K562 (cell line): ENCODE measurements around the gene RASGEF1C. TPM values are rescaled to one million over a fixed set of nuclear protein-coding genes. Genes with fewer than 3 reads are reported as not detected.

Source experiments
- ATAC-seq: fragments of 200-7000 bp; cut with Tn5 transposase; 3 replicates; pipeline ENCODE4 v1.9.1; 2020; ENCODE audit warnings: moderate library complexity
- BruUV-seq: library from RNA; stranded (reverse); fragments of 400-500 nt; replicated peaks from 2 replicates; lab custom pipeline; 2021; lab: Mats Ljungman, UMichigan
- CTCF ChIA-PET: fragments of 300-600 bp; formaldehyde crosslinking; extraction: SDS; loops from one replicate; lab custom pipeline; 2021; ENCODE audit warnings: low intra/inter-chr PET ratio; lab: Yijun Ruan, JAX
- POLR2A ChIA-PET: fragments of 300-600, 350-650 bp; sonication (Branson Sonifier 250); formaldehyde crosslinking; extraction: SDS; loops from one replicate; lab custom pipeline; 2021; ENCODE audit warnings: antibody characterized with exemption, inconsistent platforms; lab: Yijun Ruan, JAX
- DNase-seq, 4 experiments: peaks; one replicate each; pipeline versions ENCODE4 v3.0.0 to v3.0.0-alpha.2; 2011 to 2018; ENCODE audit warnings: low spot score in 3 of 4, mixed read lengths in 3 of 4; ENCODE audit errors: extremely low read depth in 1 of 4
- FAIRE-seq: peaks from 2 replicates; lab custom pipeline; 2011; peaks lifted over from hg19 to GRCh38; lab: Jason Lieb, UNC
- H2AFZ ChIP-seq: 2 replicates; pipeline ENCODE4 v1.6.0; 2011; ENCODE audit warnings: low read depth, low read length, control low read depth, inconsistent platforms
- H3K27ac ChIP-seq: fragments of 200-600 bp; 3 replicates; pipeline ENCODE4 v1.8.0; 2011; ENCODE audit warnings: low read depth, mild to moderate bottlenecking, control low read depth, inconsistent platforms, low read length, moderate library complexity, mixed read lengths; ENCODE audit errors: extremely low read depth
- H3K27me3 ChIP-seq, 2 experiments: fragments of 300-600 bp in 1 of 2; 2 replicates in 1 of 2; 3 replicates in 1 of 2; pipeline versions ENCODE4 v1.6.0 to v1.8.0; 2011; ENCODE audit warnings: inconsistent platforms in 2 of 2, low read length in 2 of 2, mild to moderate bottlenecking in 1 of 2, mixed read lengths in 1 of 2, moderate library complexity in 1 of 2; ENCODE audit not compliant: control insufficient read depth in 2 of 2, insufficient read depth in 2 of 2
- H3K36me3 ChIP-seq: fragments of 300-600 bp; 3 replicates; pipeline ENCODE4 v1.8.0; 2011; ENCODE audit warnings: mild to moderate bottlenecking, low read length, inconsistent platforms; ENCODE audit not compliant: control insufficient read depth, insufficient read depth
- H3K4me1 ChIP-seq, 2 experiments: fragments of 200-600 bp in 1 of 2; replicated peaks in 1 of 2; 2 replicates in 1 of 2; 3 replicates in 1 of 2; pipeline versions ENCODE4 v1.5.1 to v1.8.0; 2011; ENCODE audit warnings: inconsistent platforms in 2 of 2, low read length in 2 of 2, mild to moderate bottlenecking in 1 of 2, mixed read lengths in 1 of 2, moderate library complexity in 1 of 2; ENCODE audit not compliant: control insufficient read depth in 2 of 2, insufficient read depth in 2 of 2
- H3K4me2 ChIP-seq: 2 replicates; pipeline ENCODE4 v1.6.1; 2011; ENCODE audit warnings: low read length, control low read depth, inconsistent platforms, mixed read lengths; ENCODE audit not compliant: insufficient read depth
- H3K4me3 ChIP-seq: fragments of 200-600 bp; sonication (generic), shearing (Covaris generic); 2 replicates; pipeline ENCODE4 v1.5.1; 2016; ENCODE audit warnings: control low read depth, inconsistent platforms
- H3K79me2 ChIP-seq: fragments of 200-600 bp; 3 replicates; pipeline ENCODE4 v1.8.0; 2011; ENCODE audit warnings: low read length, inconsistent platforms; ENCODE audit not compliant: control insufficient read depth, insufficient read depth
- H3K9ac ChIP-seq, 2 experiments: 2 replicates each; pipeline versions ENCODE4 v1.6.0 to v1.6.1; 2011; ENCODE audit warnings: low read depth in 2 of 2, low read length in 2 of 2, control low read depth in 1 of 2, inconsistent platforms in 1 of 2, mild to moderate bottlenecking in 1 of 2, mixed read lengths in 1 of 2; ENCODE audit not compliant: insufficient read depth in 1 of 2
- H3K9me1 ChIP-seq: one replicate; pipeline ENCODE4 v1.6.0; 2011; ENCODE audit warnings: inconsistent platforms, mild to moderate bottlenecking, low read length, moderate library complexity; ENCODE audit not compliant: control insufficient read depth, insufficient read depth
- H3K9me3 ChIP-seq: replicated peaks from 2 replicates; pipeline ENCODE4 v1.5.1; 2011; ENCODE audit warnings: low read depth, low read length, inconsistent platforms; ENCODE audit not compliant: control insufficient read depth, insufficient read depth
- H4K20me1 ChIP-seq: replicated peaks from 2 replicates; pipeline ENCODE4 v1.6.1; 2011; ENCODE audit warnings: low read length, inconsistent platforms, mixed read lengths; ENCODE audit not compliant: control insufficient read depth, insufficient read depth
- LCOR ChIP-seq: sonication (generic); formaldehyde crosslinking; IDR thresholded peaks from 2 replicates; pipeline ENCODE4 v1.8.0; 2022; ENCODE audit warnings: mild to moderate bottlenecking, missing genetic modification reagents
- LEF1 ChIP-seq: fragments of 450-650 bp; IDR thresholded peaks from 2 replicates; pipeline ENCODE4 v1.6.1; 2016; ENCODE audit warnings: mild to moderate bottlenecking
- MTA3 ChIP-seq: fragments of 450-650 bp; formaldehyde crosslinking; IDR thresholded peaks from 2 replicates; pipeline ENCODE4 v1.6.1; 2017; ENCODE audit warnings: mild to moderate bottlenecking, borderline replicate concordance
- TOE1 ChIP-seq, 2 experiments: fragments of 450-650 bp in 1 of 2; sonication (generic) in 1 of 2; formaldehyde crosslinking in 1 of 2; IDR thresholded peaks; 2 replicates each; pipeline versions ENCODE4 v1.7.1 to v1.8.0; 2016 to 2022; ENCODE audit warnings: borderline replicate concordance in 2 of 2, mild to moderate bottlenecking in 2 of 2, antibody characterized with exemption in 1 of 2, inconsistent platforms in 1 of 2, low read depth in 1 of 2, missing genetic modification reagents in 1 of 2, moderate library complexity in 1 of 2
- TRIM25 ChIP-seq: fragments of 450-650 bp; IDR thresholded peaks from 2 replicates; pipeline ENCODE4 v1.7.0; 2016; ENCODE audit warnings: borderline replicate concordance
- ZZZ3 ChIP-seq: fragments of 450-650 bp; IDR thresholded peaks from 2 replicates; pipeline ENCODE4 v1.6.1; 2016; ENCODE audit warnings: antibody characterized with exemption, mild to moderate bottlenecking, moderate library complexity
- WGBS: fragments of 100-300 bp; shearing (Covaris generic); methylation state at CpG from one replicate; pipeline ENCODE4 v1.1.6; 2016; ENCODE audit warnings: low coverage, mixed read lengths; ENCODE audit not compliant: insufficient coverage; ENCODE audit errors: missing lambda C conversion rate; 5-methylcytosine and 5-hydroxymethylcytosine counted together
- in situ Hi-C: fragments of 300-500 bp; cut with MboI; formaldehyde crosslinking; loops from 4 replicates; pipeline ENCODE4 v1.15.0; 2018; ENCODE audit warnings: inconsistent platforms, mixed read lengths
- intact Hi-C: fragments of 100-400 bp; cut with micrococcal nuclease; formaldehyde crosslinking; loops from 2 replicates; pipeline ENCODE4 v1.14.2; 2022
- polyA plus RNA-seq, 8 experiments: library from polyadenylated mRNA; depleted of rRNA in 4 of 8; stranded (reverse) in 5 of 8; unstranded in 3 of 8; fragments of >200 nt; fragmentation: Nextera tagmentation in 2 of 8; fragmentation: Illumina TruSeq in 1 of 8; extraction: Ambion mirVana in 2 of 8; extraction: Trizol in 1 of 8; gene quantifications; 2 replicates each; pipeline versions ENCODE4 v1.2.1 to v1.2.3, GENCODE V29; 2011 to 2014; ENCODE audit warnings: inconsistent platforms in 1 of 8, missing spikeins in 1 of 8
- total RNA-seq, 7 experiments: library from RNA; depleted of rRNA in 6 of 7; stranded (reverse); fragments of >200 nt in 6 of 7; fragmentation: Illumina TruSeq in 2 of 7; extraction: Trizol in 2 of 7; gene quantifications; 2 replicates each; pipeline versions ENCODE4 v1.2.1 to v1.2.3, GENCODE V29; 2011 to 2021; ENCODE audit warnings: low replicate concordance in 1 of 7

Gene RASGEF1C
- total and polyA plus RNA-seq, 9 of the 15 experiments (the other 6 are each of a cell fraction or from before 2014, with no cell fraction given) = 0.04 to 1.1 (median 0.21) TPM; not detected in 4

- no peak for ATAC-seq
- Histone ChIP-seq H3K36me3 (no peaks in the 10 kb centered on the region), H3K9me1 (no peaks in the 10 kb centered on the region), H3K27ac (no peak overlapping the region), H3K27me3 (peaks cover 26 to 51% of the 10 kb centered on the region in 2 experiments), H3K4me1 (peaks cover 0 to 11% of the 10 kb centered on the region in 2 experiments; a peak in 2 of 5 replicates), H4K20me1 (0 out of 2 replicates have a peak, but pooled peaks cover 7% of the 10 kb centered on the region), H3K9ac (no peak overlapping the region), H3K4me2 (no peak overlapping the region), H3K4me3 (no peak overlapping the region), H3K9me3 (no peaks in the 10 kb centered on the region), H3K79me2 (no peaks in the 10 kb centered on the region), H2AFZ (no peak overlapping the region)
- no peak for TF ChIP-seq TRIM25
- CTCF ChIA-PET = no interaction called here
- no peak for FAIRE-seq
- DNase-seq = peak in 1 of 4 experiments; percentile 3
- POLR2A ChIA-PET = interaction anchor here (0.7 kb wide), 1 partner anchor 11 kb away, joined by 3 read pairs; no protein-coding TSS in a partner anchor
- intact Hi-C loops (no loop called here), in situ Hi-C loops (no loop called here)
- 3% methylated on average over 11 of the region's 11 CpGs for WGBS
- BruUV-seq = no TSS peak
These were observed 28.2 kb downstream of the RASGEF1C start for GRCh38 chr5:180180846-180181245.

GRCh38 chr5:180180421-180180820 is 28.6 kb downstream of the RASGEF1C start:
- H3K36me3 ChIP-seq = no peaks in the 10 kb centered on the region
- H4K20me1 ChIP-seq = 0 out of 2 replicates have a peak, but pooled peaks cover 7% of the 10 kb centered on the region
- no peak overlapping the region for H3K4me3 ChIP-seq
- ATAC-seq = no peak
- no peak overlapping the region for H3K9ac ChIP-seq
- no peak overlapping the region for H3K4me2 ChIP-seq
- FAIRE-seq = no peak
- in situ Hi-C loops (no loop called here), intact Hi-C loops (no loop called here)
- peaks cover 26 to 52% of the 10 kb centered on the region in 2 experiments for H3K27me3 ChIP-seq
- CTCF ChIA-PET = no interaction called here
- no peak overlapping the region for H2AFZ ChIP-seq
- H3K4me1 ChIP-seq = peaks cover 0 to 11% of the 10 kb centered on the region in 2 experiments; a peak in 2 of 5 replicates
- BruUV-seq = no TSS peak
- POLR2A ChIA-PET = interaction anchor here (0.7 kb wide), 1 partner anchor 18 kb away, joined by 3 read pairs; no protein-coding TSS in a partner anchor
- TF ChIP-seq LEF1 (no peak), TOE1 (IDR thresholded peaks at IDR 0.05; ENCODE audit: borderline replicate concordance) (no peak), TOE1 (CRISPR knock-in tag; IDR thresholded peaks at IDR 0.05; ENCODE audit: borderline replicate concordance, low read depth) (no peak), LCOR (CRISPR knock-in tag) (no peak), ZZZ3 (no peak), MTA3 (no peak)
- WGBS = 4% methylated on average over 6 of the region's 6 CpGs
- H3K27ac ChIP-seq = no peak overlapping the region
- H3K79me2 ChIP-seq = no peaks in the 10 kb centered on the region
- no peak for DNase-seq
- no peaks in the 10 kb centered on the region for H3K9me3 ChIP-seq
- no peaks in the 10 kb centered on the region for H3K9me1 ChIP-seq
